GM18526 (cell line): ENCODE measurements around the gene CCDC102A.

ENCODE experiments used
- POLR2A ChIP-seq: IDR thresholded peaks from 3 replicates; pipeline ENCODE4 v1.6.1; 2011; ENCODE audit not compliant: insufficient read length; ENCODE audit errors: extremely low read depth

The CCDC102A gene

DNA sequence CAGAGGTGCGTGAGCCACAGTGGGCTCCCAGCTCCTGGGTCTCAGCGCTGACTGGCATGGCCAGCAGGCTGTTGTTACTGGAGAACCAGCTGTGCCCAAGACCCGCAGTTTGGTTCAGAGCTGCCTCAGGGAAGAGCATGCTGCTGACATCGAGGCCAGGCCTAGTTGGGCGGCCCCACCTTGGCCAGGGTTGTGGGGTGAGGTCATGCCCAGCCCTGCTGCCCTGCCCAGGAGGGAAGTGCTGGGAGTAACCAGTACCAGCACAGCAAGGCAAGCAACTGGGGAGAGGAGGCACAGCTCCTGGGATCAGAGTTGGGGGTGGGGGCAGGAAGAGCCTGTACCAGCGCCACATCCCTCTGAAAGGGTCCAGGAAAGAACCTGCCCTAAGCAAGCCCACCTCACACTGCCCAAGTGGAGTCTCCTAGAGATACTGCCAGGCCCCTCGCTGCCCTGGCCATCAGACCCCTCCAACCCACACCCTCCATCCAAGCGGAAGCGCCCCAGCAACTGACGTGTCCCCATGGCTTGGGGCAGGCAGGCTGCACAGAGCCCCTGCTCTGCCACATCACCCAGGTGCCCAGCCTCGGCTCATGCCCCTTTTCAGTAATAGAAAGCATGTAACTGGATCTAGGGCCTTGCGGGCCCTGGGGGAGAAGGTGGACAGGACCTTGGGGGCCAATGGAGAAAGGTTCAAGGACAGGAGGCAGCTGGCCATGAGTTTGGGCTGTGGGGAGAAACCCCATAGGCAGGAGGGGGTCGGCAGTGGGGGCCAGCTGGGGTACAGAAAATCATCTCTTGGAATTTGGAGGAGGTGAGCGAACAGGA, 51.1 kb downstream of the CCDC102A start:
- TF ChIP-seq POLR2A, result no peak

- no peak for TF ChIP-seq POLR2A
These were observed 51.8 kb downstream of the CCDC102A start for GRCh38 chr16:57484515-57485005.

DNA sequence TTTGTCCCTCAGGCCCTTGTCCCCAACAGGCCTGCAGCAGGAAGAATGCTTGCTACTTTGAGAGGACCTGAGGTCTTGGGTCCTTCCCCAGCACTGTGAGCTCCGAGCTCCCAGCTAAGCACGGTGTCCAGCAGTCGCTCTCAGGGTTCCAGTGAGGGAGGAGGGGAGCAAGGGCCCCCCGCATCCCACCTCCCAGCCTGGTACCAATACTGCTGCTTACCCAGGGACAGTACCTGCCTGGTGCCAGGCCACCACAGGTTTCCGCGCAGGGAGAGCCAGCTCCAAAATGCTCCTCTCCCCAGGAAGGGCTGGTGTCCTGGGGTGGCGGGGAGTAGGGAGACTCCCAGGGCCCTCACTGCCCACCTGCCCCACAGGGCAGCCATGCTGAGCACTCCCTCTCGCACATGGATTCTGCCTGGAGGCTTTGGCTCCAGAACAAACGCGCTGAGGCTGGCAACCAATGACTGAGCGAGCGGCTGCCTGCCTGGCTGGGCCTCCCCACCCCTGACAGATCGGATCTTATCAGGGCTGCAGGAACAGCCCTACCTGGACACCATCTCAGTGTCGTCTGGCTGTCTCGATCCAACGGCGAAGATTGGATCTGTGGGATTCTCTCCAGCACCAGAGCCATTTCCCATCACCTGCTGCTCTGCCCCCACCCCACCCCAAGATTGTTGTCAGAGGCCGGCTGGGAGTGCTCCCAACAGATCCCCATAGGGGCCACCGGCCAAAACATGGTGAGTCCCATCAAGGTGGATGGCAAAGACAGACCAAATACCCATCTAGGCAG, 52.5 kb downstream of the CCDC102A start:
- no peak for TF ChIP-seq POLR2A

GRCh38 chr16:57482845-57483545, 53.4 kb downstream of the CCDC102A start:
- no peak for TF ChIP-seq POLR2A

DNA sequence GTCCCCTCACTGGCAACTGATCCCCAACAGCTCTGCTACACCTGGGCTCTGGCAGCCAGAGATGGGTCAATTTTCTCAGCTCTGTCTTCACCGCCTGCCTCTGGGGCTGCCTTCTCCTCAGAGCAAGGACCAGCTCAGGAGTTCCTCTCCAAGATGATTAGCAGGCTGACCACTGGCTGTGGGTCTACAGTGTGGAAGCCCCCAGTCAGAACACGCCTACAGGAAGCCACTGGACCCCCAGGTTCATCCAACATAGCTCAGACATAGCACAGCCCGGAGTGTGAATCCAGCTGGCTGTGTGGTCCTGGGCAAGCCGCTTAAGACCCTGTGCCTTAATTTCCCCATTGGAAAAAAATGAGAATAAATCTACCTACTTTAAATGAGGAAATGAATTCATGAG, 55.0 kb downstream of the CCDC102A start:
- TF ChIP-seq POLR2A, result no peak

DNA sequence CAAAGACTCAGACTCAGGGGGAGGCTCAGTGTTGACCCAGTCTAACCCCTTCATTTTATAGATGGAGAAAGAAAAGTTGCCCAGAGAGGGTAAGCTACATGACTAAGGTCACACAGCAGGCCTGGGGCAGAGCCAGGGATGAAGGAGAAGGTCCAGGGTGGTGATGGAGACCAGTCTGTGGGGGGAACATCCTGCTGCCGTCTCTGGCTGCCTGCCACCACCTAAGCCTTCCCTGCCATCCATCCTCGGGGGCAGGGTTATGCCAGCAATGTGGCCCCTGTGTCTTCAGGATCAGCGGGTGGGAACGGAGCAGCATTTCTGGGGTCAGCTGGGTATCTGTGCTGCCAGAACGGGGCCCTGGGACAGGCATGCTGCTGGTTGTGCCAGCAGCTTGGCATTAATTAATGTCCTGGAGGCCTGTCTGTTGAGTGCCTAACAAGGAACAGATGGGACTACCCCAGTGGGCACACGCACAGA, 55.6 kb downstream of the CCDC102A start:
- TF ChIP-seq POLR2A, result no peak

- TF ChIP-seq POLR2A, result no peak
These were observed 56.2 kb downstream of the CCDC102A start for GRCh38 chr16:57479976-57480753.

DNA sequence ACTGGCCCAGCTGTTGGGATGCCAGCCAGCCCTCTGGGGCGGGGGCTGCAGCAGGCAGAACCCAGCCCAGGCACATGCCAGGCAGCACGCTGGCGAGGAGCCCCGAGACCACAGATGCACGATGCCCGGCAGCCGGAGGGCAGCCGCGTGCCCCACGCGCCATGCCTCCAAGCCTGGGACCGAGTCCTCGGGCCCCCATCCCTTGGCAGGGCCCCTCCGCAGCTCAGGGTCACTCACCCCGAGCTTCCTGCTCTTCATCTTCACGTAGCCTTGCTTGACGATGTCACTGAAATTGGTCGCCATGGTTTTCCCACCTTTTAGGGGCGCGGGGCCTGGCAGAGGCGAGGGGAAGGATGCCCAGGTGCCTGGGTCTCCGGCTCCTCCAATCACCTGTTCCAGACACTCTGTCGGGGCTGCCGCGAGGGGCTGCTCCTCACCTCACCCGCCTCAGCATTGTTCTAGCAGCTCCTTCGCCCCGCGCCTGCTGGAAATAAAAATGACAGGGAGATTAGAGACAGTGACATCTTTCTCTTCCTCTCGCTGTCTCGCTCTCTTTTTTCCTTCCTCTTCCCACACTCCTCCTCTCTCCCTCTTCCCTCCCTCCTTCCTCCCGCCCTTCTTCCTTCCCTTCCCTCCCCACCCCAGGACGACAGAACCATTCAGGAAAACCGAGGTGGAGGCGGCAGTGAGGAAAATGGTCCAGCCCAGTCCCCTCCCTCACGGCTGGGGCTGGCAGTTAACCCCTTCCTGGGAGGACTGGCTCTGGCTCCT, 57.0 kb downstream of the CCDC102A start:
- TF ChIP-seq POLR2A, result no peak

GRCh38 chr16:57478396-57479204, 57.8 kb downstream of the CCDC102A start:
- TF ChIP-seq POLR2A, result no peak

GRCh38 chr16:57477531-57478202, 58.7 kb downstream of the CCDC102A start:
- TF ChIP-seq POLR2A, result no peak

DNA sequence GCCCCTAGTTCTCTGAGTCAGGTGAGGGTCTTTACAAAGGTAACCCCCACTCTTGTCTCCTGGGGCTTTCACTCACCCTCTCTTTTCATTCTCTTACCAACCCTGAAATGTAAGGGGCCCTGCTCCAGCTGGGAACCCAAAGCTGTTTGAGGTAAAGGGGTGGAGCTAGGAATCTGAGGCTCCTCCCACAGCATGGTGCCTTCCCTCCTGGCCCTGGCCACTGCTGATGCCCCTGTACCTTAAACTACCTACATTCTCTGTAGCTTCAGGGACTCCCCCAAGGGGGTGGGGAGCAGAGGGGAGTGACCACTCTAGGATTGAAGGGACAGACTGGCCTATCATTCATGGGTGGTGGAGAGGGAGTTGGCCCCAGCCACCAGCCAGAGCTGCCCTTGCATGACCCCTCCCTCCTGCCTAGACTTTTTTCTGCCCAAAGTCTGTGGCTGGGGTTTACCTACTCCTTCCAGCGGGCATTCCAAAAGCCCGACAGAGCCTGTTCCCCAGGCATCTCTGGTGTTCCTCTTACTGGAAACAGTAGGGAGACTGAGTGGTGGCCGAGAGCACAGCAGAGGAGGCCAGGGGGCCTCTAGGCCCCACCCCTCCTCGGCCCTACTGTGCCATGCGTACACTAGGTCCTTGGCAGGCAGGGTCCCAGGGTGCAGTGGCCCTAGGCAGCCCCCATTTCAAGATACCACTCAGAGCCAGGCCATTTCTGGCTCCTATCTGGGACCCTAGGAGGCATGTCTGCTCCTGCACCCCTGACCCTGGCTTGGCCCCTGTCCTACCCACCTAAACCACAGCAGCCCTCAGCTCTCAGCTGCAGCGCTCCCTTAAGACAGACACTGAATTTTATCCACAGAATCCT, 59.6 kb downstream of the CCDC102A start:
- TF ChIP-seq POLR2A, result no peak
